ENCODE results near the gene DEFB112.

GRCh38 chr6:50007819-50008218 is 41.9 kb downstream of the DEFB112 start:
- TF ChIP-seq CTCF (IDR thresholded peaks at IDR 0.05; ENCODE audit: low read depth, low read length) (no peak), POLR2A (IDR thresholded peaks at IDR 0.05; ENCODE audit: extremely low read depth, insufficient read length) (no peak)
